HG03060 (cell line): Measurements from ENCODE around the gene JMJD4.

Source experiments
- ATAC-seq: cut with Tn5 transposase; IDR thresholded peaks from one replicate; pipeline ENCODE4 v1.9.1; 2021; ENCODE audit warnings: low read depth, moderate number of reproducible peaks; ENCODE audit not compliant: unreplicated experiment

JMJD4 gene

DNA sequence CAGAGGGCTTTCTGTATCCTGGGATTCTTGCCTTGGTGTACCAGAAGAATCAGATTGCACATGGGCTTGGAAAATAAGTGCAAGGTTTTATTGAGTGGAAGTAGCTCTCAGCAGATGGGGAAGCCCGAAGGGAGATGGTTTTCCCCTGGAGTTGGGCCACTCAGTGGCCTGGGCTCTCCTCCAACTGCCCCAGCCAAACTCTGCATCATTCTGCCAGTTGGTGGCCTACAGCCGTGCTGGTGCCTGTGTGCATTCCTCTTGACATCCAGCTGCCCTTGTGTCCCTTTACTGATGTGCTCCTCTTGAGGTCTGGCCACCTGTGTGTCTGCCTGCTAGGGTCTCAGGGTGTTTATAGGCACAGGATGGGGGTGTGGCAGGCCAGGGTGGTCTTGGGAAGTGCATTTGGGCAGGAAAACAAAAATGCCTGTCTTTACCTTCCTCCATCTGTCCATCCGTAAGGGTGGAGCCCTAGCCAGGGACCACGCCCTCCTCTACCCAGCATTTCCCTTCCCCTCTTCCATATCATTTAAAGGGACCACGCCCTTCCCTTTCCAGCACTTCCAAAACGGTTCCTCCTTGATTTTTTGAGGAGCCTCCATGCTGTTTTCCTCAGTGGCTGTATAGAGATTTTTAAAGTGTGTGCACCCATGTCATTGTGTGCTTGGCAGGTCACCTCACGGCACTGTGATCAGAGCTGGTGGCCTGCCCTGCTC lies 19.1 kb upstream of the JMJD4 start:
- ATAC-seq, result no peak

- no peak for ATAC-seq
Observed at GRCh38 chr1:227749916-227750710, 15.0 kb upstream of the JMJD4 start.

DNA sequence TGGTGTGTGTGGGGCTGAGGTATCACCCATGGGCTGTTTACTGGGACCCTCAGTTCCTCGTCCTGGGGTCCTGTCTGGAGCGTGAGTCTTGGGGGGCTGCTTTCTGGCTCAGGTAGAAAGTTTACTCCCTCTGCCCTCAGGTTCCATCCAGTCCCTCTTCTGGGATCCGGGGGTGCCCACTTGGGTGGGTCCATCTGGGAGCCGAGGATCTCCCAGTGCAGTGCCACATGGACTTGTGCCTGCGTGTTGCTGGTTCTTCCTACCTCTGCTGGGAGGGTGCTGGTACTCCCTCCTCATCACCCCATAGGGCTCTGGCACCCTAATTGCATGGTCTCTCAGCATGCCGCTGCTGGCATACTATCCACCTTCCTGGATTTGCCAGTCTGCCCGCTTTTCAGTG lies 14.1 kb upstream of the JMJD4 start:
- no peak for ATAC-seq

DNA sequence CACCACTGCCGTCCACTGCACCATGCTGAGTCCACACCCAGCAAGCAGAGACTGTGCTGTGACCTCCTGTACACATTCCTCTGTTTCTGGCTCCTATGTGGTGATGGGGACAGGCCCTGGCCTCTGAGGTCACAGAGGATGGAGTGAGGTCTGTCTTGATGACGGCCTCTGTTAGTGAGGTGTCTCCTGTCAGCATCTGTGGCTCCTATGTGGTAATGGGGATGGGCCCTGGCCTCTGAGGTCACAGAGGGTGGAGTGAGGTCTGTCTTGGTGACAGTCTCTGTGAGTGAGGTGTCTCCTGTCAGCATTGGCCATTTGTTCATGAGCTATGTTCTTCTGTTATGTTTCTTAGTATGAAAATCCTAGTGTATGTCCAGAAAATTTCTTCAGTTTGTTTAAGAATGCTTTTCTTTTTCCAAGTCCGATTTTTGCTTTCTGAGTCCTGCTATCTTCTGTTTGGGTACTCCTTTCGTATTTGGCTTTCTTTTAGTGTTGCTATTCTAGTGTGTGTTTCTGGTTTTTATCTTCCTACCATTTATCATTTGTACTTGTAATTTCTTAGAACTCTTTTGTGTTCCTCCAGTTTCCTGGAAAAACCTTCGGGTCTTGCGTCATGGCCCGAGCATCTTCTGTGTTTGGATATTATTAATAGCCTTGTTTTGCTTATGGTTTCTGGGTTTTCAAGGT lies 13.5 kb upstream of the JMJD4 start:
- no peak for ATAC-seq

GRCh38 chr1:227747948-227748495 lies 12.9 kb upstream of the JMJD4 start:
- no peak for ATAC-seq

GRCh38 chr1:227747382-227747781 lies 12.3 kb upstream of the JMJD4 start:
- ATAC-seq, result no peak

- ATAC-seq, result no peak
Observed at GRCh38 chr1:227746676-227747075, 11.6 kb upstream of the JMJD4 start.

DNA sequence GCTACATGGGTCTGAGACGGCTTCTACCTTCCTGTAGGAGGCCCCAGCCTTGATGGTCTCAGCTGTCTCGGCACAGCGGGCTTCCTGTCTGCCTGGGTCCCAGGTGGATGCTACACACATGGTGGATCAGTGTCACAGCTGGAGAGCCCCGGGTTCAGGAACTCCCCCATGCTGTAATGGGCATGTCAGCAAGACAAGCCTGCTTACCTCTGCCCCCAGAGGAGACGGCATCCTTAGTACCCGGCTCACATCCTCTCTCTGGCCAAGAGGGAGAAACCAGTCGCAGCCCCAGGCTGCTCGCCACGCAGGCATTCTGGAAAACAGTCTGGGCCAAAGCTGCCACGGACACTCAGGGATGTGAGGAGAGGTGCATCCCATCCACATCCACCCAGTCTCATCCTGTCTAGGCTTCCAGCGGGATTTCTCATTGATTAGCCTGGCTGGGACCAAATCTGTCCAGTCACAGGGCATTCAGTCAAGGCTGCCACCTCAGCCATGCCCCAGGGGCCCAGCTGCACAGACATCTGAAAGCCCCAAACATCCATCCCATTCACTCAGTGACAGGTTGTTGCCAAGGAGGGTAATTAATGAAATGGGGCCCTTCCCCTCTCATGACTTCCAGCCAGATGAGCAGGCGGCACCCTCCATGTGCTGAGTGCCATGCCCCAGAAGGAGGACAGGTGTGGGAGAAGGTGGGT lies 10.6 kb upstream of the JMJD4 start:
- no peak for ATAC-seq

GRCh38 chr1:227744668-227745067 lies 9.6 kb upstream of the JMJD4 start:
- ATAC-seq, result no peak

DNA sequence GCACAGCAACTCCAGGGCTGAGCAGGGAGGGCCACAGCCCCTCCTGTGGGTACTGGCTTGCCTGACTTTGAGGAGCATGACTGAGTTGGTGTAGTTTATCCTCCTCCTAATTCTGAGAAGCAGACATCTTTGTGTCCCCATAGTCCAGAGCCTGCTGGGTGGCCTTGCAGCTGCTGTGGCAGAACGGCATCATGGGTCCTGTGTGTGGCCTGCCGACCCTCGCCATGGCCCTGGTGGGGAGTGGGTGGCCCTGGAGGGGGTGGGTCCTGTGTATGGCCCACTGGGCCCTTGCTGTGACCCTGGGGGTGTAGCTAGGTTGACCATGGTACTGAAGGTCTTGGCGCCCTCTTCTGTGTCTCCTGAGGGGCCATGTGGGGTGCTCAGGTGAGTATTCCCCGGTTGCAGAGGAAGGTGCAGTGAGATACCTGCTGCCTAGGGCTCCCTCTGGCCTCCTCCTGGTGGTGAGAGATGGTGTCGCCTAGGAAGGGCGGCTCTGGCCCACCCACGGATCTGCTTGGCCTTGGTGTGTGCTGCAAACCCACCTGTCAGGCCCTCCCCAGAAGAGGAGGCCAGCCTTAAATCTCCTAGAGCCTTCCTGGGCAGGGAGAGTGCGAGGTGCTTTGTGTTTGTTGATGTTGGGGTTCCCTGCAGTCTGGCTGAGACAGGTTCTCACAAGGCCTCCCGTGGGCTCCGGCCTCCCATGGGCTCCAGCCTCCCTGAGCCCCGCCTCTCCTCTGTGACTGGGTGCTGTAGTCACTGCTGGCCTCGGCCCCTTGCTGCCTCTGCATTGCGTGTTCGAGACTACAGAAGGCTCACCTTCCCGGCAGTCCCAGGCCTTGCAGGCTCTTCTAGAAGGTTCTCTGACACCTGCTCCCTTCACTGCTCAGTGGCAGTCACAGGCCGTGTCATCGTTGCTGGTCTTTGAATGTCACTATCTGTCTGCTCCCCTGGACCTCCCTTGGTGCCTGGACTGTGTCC lies 7.9 kb upstream of the JMJD4 start:
- no peak for ATAC-seq

DNA sequence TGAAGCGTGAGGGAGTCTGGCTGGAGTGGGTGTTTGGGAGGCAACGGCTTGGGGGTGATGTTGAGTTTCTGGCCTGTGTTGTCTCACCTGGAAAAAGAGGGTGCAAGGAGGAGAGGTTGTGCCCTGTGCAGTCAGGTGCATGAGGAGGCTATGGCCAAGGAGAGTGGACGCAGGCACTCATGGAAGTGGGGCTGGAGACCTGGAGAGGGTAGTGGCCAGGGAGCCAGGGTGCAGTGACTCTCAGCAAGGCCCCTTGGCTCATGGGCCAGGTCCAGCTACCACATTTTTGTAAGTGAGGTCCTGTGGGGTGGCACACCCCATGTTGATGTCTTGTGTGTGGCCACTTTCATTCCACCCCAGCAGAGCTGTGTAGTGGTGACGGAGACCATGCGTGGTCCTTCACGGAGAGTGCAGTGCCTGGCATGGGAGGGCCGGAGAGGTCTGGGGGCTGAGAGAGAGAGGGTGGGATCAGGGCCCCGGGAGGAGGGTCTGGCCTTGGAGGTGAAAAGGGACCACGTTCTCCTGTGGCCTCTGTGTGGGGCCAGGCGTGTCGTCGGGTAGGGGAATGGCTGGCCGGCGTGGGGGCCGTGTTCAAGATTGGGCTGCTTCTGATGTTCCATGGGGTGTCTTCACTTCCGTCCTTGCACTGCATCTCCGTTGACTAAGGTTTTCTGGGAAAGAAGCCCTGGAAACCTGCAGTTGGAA lies 6.2 kb upstream of the JMJD4 start:
- no peak for ATAC-seq

DNA sequence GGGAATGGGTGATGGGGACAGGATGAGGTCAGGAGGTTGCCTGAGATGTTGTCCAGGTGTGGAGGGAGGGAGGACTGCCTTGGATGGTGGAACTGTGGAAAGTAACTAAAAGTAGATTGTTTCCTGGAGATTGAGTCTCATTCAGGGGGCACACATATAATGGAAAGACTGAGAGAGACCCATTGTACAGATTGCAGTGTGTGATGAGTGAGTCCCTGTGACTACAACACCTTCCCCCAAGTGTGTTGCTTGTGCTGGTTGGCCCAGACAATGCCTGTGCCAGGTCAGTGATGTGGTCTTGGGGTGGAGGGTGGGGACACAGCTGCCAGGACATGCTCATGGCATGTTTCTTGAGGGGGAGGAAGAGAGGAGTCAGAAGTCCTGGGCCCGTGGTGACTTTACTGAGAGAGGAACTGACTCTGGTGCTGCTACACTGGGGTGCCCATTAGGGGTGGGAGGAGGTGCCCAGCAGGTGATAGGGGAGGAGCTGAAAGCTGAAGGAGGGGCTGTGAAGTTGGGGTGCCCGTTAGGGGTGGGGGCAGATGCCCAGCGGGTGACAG lies 5.4 kb upstream of the JMJD4 start:
- no peak for ATAC-seq

- no peak for ATAC-seq
Observed at GRCh38 chr1:227739636-227740035, 4.5 kb upstream of the JMJD4 start.

DNA sequence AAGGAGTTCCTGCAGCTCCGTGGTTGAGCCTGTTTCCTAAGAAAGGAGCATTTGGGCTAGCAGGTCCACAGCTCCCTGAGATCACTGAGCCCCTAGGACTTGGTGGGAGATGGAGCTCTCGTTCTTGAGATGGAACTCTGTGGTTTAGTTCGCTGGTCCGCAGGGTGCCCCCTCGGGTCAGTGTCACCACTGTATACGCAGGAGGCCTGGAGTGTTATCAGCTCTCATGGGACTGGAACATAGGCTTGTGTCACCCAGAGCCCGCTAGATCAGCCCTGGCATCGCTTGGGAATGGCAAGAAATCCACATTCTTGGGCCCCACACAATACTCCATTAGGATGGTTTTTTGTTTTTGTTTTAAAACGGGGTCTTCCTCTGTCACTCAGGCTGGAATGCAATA lies 3.7 kb upstream of the JMJD4 start:
- ATAC-seq, result no peak

DNA sequence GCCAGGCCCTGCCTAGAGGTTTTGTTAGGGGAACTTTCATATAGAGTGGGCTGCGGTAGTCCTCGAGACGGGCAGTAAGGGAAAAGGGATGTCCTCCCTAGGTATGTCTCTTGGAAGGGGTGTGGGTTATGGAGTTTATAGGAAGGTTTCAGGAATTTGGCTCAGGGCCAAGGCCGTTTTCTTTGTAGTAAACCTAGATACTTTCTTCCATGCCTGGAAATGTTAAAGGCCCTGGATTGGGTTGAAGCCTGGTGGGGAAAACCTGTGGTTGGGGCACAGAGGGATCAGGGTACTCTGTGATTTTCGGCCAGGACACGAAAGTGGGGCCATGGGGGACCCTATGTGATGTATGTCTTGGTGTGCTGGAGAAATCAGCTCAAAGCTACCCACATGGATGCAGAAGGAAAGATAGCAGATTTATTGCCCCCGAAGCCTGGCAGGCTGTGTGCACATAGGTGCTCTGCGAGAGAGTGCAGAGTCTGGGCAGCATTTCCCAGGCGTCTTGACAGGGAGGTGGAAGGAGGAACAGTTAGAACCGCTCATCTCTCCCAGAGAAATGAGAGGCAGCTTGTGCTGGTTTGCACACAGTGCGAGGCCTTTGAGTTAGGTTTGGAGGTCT lies 1.8 kb upstream of the JMJD4 start:
- ATAC-seq, result no peak

DNA sequence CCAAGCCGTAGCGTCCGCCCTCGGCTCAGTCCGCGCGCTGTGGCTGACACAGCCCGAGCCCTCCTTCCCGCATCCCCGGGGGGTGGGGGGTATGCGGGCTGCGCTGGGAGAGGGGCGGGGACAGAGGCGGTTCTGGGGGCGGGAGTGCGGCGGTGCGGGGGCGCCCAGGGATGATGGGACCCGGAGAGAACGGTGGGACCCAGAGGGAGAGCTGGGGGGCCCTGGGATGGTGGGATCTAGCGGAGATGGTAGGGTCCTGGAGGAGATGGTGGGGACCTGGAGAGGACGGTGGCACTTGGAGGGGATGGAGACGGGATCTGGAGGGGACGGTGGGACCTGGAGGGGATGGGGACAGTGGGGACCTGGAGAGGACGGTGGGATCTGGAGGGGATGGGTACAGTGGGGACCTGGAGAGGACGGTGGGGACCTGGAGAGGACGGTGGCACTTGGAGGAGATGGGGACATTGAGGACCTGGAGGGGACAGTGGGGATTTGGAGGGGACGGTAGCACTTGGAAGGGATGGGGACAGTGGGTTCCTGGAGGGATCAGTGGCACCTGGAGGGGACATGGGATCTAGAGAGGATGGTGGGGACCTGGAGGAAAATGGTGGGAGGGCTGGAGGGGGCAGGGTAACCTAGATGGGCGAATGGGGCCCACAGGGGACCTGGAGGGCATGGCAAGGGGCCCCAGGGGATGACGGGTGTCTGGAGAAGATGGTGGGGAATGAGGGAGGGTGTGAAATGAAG lies 610 bp upstream of the JMJD4 start:
- no peak for ATAC-seq

DNA sequence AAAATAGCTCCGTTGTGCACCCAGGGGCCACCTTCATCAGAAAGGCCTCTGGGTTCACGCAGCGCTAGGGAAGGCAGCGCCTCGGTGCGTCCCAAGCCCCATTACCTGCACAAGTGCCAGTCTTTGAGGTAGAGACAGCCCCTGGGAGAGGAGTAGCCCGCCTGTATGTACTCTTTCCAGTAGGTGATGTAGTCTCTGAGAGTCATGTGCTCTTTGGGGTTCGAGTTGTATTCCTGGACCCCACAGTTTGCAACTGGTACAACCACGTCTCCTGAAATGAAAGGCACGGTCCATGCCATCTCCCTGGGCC lies 601 bp downstream of the JMJD4 start:
- ATAC-seq, result peak; percentile 2
